Right forelimb (tissue), 1 donor: ENCODE results near the gene DENND2D.

Experiments used
- DNase-seq: peaks from one replicate; pipeline ENCODE4 v3.0.0-alpha.2; 2018

The DENND2D gene

DNA sequence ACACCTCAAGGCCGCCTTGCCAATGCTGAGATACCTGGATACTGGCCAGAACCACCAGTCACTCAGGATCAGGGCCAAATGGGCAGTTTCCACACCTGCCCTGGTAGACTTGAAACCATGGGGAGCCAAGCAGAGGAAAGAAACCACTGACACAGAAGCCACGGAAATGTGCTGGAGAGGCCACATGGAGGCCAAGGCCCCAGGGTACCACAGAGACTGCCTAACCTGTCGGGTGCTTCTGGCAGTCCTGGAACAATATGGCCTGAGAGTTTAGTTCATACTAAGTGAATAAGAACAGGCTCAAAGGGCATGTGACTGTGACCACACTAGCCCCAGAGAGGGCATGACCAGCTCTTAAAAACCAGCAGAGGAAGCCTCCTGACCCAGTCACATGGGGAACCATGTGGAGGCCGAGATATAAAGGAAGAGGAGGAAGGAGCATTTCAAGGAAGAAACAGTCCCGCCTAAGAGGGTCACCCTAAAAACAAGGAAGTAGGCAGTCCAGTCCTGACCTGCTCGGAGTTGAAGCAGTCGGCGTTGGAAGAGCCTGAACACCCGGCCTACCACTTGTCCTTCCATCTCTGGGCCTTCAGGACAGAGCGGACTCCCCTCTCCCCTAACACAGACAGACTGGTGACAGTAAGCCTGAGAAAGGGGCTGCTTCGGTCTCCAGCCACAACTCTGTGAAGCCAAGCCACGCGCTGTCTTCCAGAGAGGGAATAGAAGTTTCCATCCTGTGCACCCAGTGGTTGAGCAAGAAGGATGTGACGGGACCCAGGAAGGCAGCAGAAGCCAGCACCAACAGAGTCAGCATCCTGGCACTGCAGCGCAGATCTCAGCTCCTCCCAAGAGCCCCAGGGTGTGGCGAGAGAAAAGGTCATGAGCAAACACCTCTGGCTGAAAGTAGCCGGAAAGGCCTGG, at the start of gene DENND2D:
TSS of gene DENND2D (minus strand) at position 766 of the 921 bp plus-strand sequence. CDS start at position 579, 187 bp downstream.
- DNase-seq: no peak

DNA sequence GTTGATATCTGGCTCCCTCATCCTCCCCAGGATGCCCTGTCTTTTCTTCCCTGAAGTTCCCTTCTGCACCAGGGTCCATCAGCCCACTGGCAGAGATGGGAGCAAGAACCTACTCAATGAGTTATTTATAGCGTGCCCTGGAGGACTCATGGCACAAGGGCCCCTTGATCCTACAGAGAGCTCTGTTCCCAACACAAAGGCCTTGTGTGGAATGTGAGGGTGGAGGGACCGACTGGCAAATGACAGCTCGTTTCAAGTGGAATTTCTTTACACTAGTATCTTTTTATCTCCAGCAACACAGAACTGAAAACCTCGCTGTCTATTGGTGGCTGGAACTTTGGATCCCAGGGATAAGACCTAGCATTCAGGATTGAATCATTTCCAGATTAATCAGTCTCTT, 49.5 kb upstream of the DENND2D start:
- no peak for DNase-seq

DNA sequence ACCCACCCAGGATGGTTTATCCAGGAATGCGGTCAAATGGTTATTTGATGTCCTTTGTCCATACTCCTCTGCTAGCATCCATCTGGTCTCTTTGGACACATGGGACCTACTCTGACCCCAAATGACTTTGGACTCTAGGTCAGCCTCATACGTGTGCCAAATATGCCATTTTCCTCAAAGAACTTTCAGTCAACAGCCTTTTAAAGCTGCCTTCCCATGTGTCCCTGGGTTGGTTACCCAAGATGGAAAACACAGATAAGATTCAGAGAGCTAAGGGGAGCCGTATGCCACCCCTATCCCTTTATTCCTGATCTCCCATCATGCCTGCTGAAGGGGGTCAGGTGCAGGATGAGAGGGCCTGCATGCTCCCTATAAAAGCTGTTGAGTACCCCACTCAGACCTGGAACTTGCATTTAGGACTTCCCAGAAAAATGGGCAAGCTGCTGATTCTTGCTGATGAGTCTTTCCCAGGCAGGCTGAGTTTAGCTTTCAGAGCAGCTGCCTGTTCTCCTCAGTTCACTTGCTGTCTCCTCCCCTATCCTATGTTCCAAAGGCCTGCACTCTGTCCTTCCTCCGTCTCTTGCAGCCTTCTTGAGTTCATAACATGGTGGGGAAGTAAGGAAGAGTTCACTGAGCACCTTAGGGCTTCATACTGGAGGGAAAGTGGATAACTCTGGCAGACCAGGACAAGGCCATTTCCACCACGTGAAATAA, 46.8 kb upstream of the DENND2D start:
- no peak for DNase-seq

DNA sequence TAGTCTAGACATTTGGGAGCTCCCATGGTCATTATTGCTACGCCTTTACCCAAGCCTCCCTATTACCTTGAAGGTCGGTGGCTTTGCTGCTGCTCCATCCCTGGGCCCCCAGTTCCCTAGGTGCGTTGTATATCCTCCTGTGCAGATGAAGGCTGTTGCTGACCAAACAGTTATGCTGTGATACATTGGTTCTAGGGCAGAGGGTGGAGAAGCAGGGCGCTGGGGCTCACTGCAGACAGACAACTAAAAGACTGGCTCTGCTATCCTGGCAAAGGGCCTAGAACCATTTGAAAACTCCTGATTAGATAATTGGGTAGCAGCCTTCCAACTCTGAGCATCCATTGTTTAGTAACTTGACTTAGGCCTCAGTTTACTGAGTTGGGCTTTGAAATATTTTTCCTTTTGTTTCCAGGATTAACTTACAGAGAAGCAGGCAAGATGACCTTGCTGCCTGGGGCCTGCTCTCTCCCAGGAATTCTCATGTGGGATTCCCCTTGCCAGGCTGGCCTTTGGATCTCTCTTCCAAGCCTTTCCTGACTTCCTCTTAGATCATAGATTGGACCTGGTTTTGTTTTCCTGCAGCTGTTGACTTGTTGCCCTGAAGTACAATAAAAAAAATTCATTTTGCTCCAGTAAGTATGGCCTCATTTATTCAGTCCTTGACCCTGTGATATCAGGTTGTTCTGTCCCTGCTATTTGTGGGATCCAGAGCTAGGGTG, 42.5 kb upstream of the DENND2D start:
- no peak for DNase-seq

DNA sequence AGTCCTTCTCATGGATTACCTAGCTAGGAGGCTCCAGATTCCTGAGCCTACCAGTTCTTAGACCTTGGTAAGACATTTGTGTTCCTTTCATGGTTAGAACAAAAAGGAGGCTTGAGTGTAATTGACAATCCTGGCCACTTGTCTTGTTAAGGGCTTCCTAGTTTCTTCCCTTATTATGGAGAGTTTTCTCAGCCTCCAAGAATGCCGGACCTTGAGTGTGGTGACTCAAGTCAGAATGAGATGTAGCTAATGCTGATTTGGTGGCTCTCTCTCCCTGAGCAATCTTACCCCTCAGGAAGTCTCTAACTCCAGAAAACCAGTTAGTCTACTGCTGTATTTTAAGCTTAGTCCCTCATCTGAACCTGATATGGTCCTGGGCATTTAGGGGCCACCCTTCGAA, 41.4 kb upstream of the DENND2D start:
- no peak for DNase-seq

GRCh38 chr1:111238056-111238795, 37.8 kb upstream of the DENND2D start:
- DNase-seq: no peak

DNA sequence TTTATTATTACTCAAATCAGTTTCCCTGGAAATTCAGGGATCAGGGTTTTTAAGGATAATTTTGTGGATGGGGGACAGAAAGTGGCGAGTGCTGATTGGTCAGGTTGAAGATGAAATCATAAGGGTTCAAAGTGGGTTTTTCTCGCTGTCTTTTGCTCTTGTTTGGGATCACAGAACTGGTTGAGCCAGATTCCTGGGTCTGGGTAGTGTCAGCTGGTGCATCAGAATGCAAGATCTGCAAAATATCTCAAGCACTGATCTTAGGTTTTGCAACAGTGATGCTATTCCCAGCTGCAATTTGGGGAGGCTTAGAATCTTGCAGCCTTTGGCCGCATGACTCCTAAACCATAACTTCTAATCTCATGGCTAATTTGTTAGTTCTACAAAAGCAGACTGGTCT, 36.4 kb upstream of the DENND2D start:
- no peak for DNase-seq

GRCh38 chr1:111236379-111236778, 35.9 kb upstream of the DENND2D start:
- no peak for DNase-seq

DNA sequence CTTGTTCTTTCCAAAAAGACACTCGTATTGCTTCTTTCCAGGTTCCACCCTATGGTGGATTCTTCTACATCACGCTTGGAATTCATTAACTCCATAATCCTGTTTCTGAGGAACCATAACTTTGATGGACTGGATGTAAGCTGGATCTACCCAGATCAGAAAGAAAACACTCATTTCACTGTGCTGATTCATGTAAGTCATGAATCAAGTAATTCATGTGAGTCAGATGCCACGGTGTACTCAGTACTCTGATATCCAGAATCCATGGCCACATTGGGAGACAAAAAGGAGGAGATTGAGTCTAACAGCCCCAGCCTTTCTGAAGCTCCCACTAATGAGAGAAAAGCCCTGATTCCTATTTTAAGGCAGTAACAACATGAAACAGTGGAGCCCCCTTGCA, 34.4 kb upstream of the DENND2D start:
- DNase-seq: no peak

DNA sequence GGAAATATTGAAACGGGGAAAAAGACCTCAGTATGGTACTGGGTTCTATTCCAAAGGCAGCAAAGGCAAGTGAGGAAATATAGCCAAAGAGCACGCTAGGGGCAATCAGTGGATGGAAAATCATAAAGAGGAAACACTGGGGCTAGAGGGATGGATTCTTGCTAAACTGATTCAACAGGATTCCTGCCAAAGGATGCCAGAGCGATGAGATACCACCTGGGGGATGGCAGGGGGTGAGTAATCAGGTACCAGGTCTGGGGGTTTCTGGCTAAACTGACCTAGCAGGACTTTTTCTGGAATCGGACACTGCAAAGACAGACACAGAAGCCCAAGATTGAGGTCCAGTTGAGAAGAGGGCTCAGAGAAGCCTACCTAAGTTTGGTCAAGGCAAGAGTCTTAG, 33.8 kb upstream of the DENND2D start:
- DNase-seq: no peak

- DNase-seq: no peak
These were observed 31.7 kb upstream of the DENND2D start for GRCh38 chr1:111232134-111232533.

DNA sequence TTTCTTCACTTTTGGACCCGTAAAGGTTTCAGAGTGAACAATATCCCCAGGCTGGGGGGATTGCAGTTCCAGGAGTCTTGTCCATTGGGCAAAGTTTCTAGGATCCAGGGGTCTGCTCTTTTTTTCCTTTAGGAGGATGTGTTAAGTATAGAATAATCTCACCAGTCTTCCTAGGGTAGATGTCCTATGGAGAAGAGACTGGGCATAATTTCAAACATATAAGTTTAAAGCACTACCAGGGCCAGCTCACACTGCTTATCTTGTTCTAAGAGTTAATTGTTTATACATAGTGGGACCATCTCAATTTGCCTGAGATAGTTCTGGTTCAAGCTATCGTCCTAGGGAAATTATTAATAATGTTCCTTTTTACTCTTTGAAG, 28.3 kb upstream of the DENND2D start:
- no peak for DNase-seq

DNA sequence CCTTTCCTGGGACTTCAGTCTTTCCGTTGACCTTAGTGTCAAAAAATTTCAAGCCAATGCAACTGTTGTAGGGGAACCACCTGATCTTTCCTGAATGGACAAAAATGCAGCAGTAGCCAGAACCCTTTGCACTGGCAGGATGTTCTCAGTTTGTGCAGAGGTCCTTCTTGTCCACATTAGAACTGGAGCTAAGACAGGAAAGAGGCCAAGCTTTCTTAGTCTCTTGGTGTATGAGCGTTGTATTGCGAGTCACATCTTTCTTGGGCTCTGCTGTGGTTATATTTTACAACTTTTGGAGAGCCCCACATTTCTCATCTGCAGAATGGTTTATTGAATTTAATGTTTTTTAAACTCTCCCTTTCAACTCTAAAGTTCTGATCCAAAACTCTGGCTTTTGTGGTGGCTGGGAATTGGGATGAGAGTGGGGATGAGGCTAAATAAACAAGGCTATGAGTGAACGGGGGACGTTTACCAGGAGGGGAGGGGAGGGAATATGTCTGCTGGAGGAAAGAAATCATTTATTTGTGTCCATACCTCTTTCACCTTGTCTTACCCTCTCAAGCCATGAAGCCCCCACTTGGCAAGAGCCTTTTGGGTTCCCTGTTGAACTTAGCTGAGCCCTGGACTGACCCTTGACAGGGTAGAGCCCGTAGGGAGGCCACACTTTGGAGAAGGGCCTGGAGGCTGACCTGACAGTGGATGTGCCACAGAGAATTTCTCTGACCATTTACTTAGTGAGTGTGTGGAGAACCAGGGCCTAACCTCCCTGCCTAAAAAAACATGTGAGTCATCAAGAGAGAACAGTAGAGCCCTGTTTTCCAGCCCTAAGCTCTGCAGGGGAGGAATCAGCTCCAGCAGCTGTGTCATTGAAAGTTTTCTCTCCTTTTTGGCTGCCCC, 27.7 kb upstream of the DENND2D start:
- DNase-seq: peak; percentile 46

- DNase-seq: no peak
These were observed 27.0 kb upstream of the DENND2D start, which contains the start of gene CHI3L2 for GRCh38 chr1:111227434-111227833. Gene CHI3L2 (plus strand): TSS chr1:111227713. CDS start chr1:111227730, 17 bp downstream.

- DNase-seq: no peak
These were observed 25.4 kb upstream of the DENND2D start for GRCh38 chr1:111225717-111226400.

DNA sequence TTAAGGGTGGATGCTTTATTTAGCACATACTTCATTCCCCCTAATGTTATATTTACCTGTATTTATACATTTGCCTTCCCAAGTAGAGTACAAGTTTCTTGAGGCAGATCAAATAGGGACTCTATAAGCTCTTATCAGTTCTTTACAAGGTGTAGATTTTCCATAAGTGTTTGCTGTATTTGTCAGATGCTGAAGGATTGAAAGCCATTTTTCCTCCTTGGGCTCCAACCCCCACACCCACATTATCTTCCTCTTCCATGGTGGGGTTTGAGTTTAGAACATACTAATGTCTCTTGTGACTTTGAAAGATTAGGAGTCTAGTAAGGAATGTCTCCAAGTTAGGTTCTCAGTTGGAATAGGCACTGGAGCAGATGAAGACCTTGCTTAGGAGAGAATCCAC, 24.6 kb upstream of the DENND2D start:
- no peak for DNase-seq

DNA sequence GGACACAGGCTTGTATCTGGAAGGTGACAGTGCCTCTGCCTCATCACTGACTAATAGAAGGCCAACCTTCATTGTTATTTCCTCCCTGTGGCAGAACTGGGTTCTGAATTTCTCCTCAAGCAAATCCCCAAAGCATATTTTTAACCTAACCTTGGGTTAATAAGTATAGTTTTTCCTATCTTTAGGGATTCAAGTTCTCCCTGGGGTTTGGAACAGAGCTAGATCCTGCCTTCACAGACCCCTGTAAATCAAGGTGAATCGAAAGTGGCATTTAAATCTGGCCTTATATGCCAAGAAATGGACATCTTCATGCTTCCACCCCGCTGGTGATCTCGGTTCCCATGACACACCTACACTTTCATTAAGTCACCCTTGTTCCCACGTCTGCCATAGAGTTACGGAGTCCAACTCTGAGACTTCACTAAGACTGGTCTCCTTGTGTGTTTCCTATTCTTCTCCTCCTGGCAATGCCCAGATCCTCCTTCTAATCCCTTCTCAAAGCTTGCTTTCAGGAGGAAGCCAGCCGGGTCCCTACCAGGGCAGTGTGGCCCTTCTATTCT, 22.8 kb upstream of the DENND2D start:
- DNase-seq: no peak

GRCh38 chr1:111222308-111223125, 22.1 kb upstream of the DENND2D start:
- peak; percentile 70 for DNase-seq

DNA sequence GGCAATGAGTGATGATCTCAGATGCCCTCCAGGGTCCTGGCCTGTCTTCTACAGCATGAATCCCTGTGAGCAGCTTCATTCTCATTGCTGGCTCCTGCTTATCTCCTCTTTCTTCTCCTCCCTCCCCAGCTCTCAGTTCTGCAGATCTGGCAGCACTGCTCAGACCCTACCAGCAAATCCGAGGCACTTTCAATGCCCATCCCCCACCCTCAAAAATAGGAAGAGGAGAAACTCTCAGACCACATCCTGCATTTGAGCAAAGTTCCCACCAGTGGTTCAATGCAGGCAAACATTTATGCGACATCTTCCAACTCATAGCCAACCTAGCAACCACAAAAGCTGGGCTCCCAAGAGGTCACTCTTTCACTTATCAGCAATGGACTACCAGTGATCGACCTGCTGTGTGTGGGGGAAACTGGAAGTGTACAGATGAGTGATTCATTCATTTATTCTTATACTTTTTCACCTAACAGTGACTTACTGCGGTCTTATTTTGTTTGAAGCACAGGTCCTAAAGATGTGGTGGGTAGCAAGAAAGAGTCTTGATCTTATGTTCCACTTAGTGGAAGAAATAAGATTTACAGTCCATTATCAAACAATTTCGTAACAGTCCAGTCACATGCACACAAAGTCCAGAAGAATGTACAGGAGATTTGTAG, 21.3 kb upstream of the DENND2D start:
- no peak for DNase-seq
